Neuronal stem cell (in vitro differentiated cells): ENCODE data around the gene MACROD2.
"Not testable (repeated sequence)": the region's sequence is repeated elsewhere in the genome, so short reads cannot be mapped to it uniquely, and the experiment has no call there.

Experiments used
- DNase-seq: peaks from one replicate; pipeline ENCODE4 v3.0.0-alpha.2; 2013; ENCODE audit warnings: low spot score
- H2AFZ ChIP-seq: one replicate; pipeline ENCODE4 v1.6.1; 2013; ENCODE audit warnings: mild to moderate bottlenecking, low read length, inconsistent platforms
- H2AK5ac ChIP-seq: 2 replicates; pipeline ENCODE4 v1.6.1; 2013; ENCODE audit warnings: low read depth, mild to moderate bottlenecking, inconsistent platforms, low read length, moderate library complexity, mixed read lengths
- H2BK120ac ChIP-seq: 2 replicates; pipeline ENCODE4 v1.6.1; 2013; ENCODE audit warnings: low read depth, mild to moderate bottlenecking, inconsistent platforms, low read length, moderate library complexity, mixed read lengths
- H2BK12ac ChIP-seq: one replicate; pipeline ENCODE4 v1.6.1; 2013; ENCODE audit warnings: low read length, inconsistent platforms
- H2BK15ac ChIP-seq: 2 replicates; pipeline ENCODE4 v1.6.1; 2013; ENCODE audit warnings: mild to moderate bottlenecking, low read length, inconsistent platforms, mixed read lengths
- H2BK5ac ChIP-seq: one replicate; pipeline ENCODE4 v1.6.1; 2013; ENCODE audit warnings: inconsistent platforms, mild to moderate bottlenecking, low read length, moderate library complexity
- H3K14ac ChIP-seq: one replicate; pipeline ENCODE4 v1.6.1; 2013; ENCODE audit warnings: low read length, inconsistent platforms
- H3K18ac ChIP-seq: 2 replicates; pipeline ENCODE4 v1.6.1; 2013; ENCODE audit warnings: low read length, inconsistent platforms
- H3K23ac ChIP-seq: 2 replicates; pipeline ENCODE4 v1.6.1; 2013; ENCODE audit warnings: low read depth, mild to moderate bottlenecking, mixed read lengths, low read length, inconsistent platforms; ENCODE audit not compliant: poor library complexity
- H3K27ac ChIP-seq: replicated peaks from 3 replicates; pipeline ENCODE4 v1.5.1; 2013; ENCODE audit warnings: low read length, inconsistent platforms
- H3K27me3 ChIP-seq, 3 experiments: 2 replicates each; pipeline ENCODE4 v1.6.1; 2013; ENCODE audit warnings: low read length in 3 of 3, mild to moderate bottlenecking in 2 of 3, inconsistent platforms in 1 of 3, low read depth in 1 of 3, mixed read lengths in 1 of 3, moderate library complexity in 1 of 3; ENCODE audit not compliant: control insufficient read depth in 3 of 3, insufficient read depth in 3 of 3
- H3K36me3 ChIP-seq, 2 donors: replicated peaks in 1 of 2; 2 replicates each; pipeline ENCODE4 v1.6.1; 2013; ENCODE audit warnings: low read length in 2 of 2; ENCODE audit not compliant: control insufficient read depth in 2 of 2, insufficient read depth in 2 of 2
- H3K4ac ChIP-seq: 2 replicates; pipeline ENCODE4 v1.6.1; 2013; ENCODE audit warnings: inconsistent platforms, mild to moderate bottlenecking, low read length, moderate library complexity
- H3K4me1 ChIP-seq, 2 donors: 1 replicate in 1 of 2; 2 replicates in 1 of 2; pipeline ENCODE4 v1.6.1; 2013; ENCODE audit warnings: low read length in 2 of 2, low read depth in 1 of 2; ENCODE audit not compliant: control insufficient read depth in 2 of 2, insufficient read depth in 1 of 2
- H3K4me2 ChIP-seq: one replicate; pipeline ENCODE4 v1.6.1; 2013; ENCODE audit warnings: mild to moderate bottlenecking, low read length, inconsistent platforms; ENCODE audit not compliant: insufficient read depth, poor library complexity, severe bottlenecking
- H3K4me3 ChIP-seq, 2 donors: 2 replicates each; pipeline ENCODE4 v1.5.1; 2013; ENCODE audit warnings: low read length in 2 of 2, mild to moderate bottlenecking in 2 of 2, inconsistent platforms in 1 of 2, moderate library complexity in 1 of 2
- H3K79me1 ChIP-seq: one replicate; pipeline ENCODE4 v1.6.1; 2013; ENCODE audit warnings: low read depth, mild to moderate bottlenecking, inconsistent platforms, low read length, moderate library complexity
- H3K9ac ChIP-seq: one replicate; pipeline ENCODE4 v1.6.1; 2013; ENCODE audit warnings: mild to moderate bottlenecking, low read depth, low read length, inconsistent platforms; ENCODE audit not compliant: poor library complexity
- H3K9me3 ChIP-seq, 2 donors: replicated peaks in 1 of 2; 2 replicates each; pipeline versions ENCODE3 to v1.6.1; 2013; ENCODE audit warnings: low read length in 2 of 2, mild to moderate bottlenecking in 2 of 2, inconsistent platforms in 1 of 2, low read depth in 1 of 2, mixed read lengths in 1 of 2, moderate library complexity in 1 of 2; ENCODE audit not compliant: control insufficient read depth in 2 of 2, insufficient read depth in 1 of 2
- H4K8ac ChIP-seq: one replicate; pipeline ENCODE4 v1.6.1; 2013; ENCODE audit warnings: low read depth, mild to moderate bottlenecking, inconsistent platforms, low read length, moderate library complexity
- H4K91ac ChIP-seq: one replicate; pipeline ENCODE4 v1.6.1; 2013; ENCODE audit warnings: low read length, low read depth, mild to moderate bottlenecking, inconsistent platforms; ENCODE audit not compliant: poor library complexity
- WGBS, 2 donors: extraction: QIAGEN DNeasy Blood & Tissue Kit; methylation state at CpG; one replicate each; pipeline ENCODE4 v1.1.7; 2013; ENCODE audit warnings: missing lambda C conversion rate in 2 of 2, mixed read lengths in 1 of 2; ENCODE audit not compliant: insufficient read length in 2 of 2, insufficient replicate concordance in 1 of 2; ENCODE audit errors: extremely low coverage in 2 of 2; 5-methylcytosine and 5-hydroxymethylcytosine counted together

Gene MACROD2

DNA sequence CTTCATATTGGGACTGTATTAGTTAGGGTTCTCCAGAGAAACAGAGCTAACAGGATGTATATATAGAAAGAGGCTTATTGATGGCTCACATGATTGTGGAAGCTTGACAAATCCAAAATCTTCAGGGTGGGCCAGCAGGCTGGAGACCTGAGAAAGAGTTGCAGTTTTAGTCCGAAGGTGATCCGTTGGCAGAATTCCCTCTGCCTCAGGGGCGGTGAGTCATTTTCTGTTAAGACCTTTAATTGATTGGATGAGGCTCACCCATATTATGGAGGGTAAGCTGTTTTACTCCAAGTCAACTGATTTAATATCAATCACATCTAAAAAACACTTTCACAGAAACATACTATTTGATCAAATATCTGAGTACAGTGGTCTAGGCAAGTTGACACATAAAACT, 228.5 kb downstream of the MACROD2 start:
- Histone ChIP-seq H2BK5ac (no peak overlapping the region), H2BK12ac (no peak overlapping the region), H3K36me3 (no peaks in the 10 kb centered on the region), H3K4me2 (no peak overlapping the region), H3K27me3 (no peaks in the 10 kb centered on the region), H3K18ac (no peak overlapping the region), H4K91ac (no peak overlapping the region), H4K8ac (no peak overlapping the region), H3K9ac (no peak overlapping the region), H2BK15ac (no peak overlapping the region), H3K23ac (no peak overlapping the region), H2AFZ (no peak overlapping the region), H3K9me3 (peaks cover 0 to 3% of the 10 kb centered on the region in 2 donors), H2BK120ac (no peak overlapping the region), H2AK5ac (no peak overlapping the region), H3K4ac (no peak overlapping the region), H3K4me1 (no peaks in the 10 kb centered on the region), H3K27ac (no peak overlapping the region), H3K4me3 (no peak overlapping the region), H3K14ac (no peak overlapping the region), H3K79me1 (no peaks in the 10 kb centered on the region)
- DNase-seq = no peak
- WGBS, 2 donors = no CpG with 5 or more reads among the region's 3 CpGs

GRCh38 chr20:14226051-14227049, 231.0 kb downstream of the MACROD2 start:
- H3K27me3 ChIP-seq, H3K14ac ChIP-seq, H2AFZ ChIP-seq, H4K8ac ChIP-seq, H4K91ac ChIP-seq, H3K36me3 ChIP-seq, H3K4me3 ChIP-seq, H3K18ac ChIP-seq, H3K79me1 ChIP-seq, H2BK15ac ChIP-seq, H3K4me2 ChIP-seq, H3K23ac ChIP-seq, H3K27ac ChIP-seq, H3K9me3 ChIP-seq, H2BK5ac ChIP-seq, DNase-seq, H3K9ac ChIP-seq, H3K4ac ChIP-seq, H2BK120ac ChIP-seq, H2BK12ac ChIP-seq, H2AK5ac ChIP-seq, H3K4me1 ChIP-seq: not testable (repeated sequence)
- no CpG with 5 or more reads among the region's 53 CpGs for WGBS, 2 donors

- no peak overlapping the region for H3K14ac ChIP-seq
- H2AFZ ChIP-seq = no peak overlapping the region
- no peak overlapping the region for H2BK15ac ChIP-seq
- no peaks in the 10 kb centered on the region for H3K36me3 ChIP-seq
- WGBS, 2 donors = no CpG with 5 or more reads among the region's 2 CpGs
- no peak overlapping the region for H3K18ac ChIP-seq
- H3K4ac ChIP-seq = no peak overlapping the region
- H2AK5ac ChIP-seq = no peak overlapping the region
- no peaks in the 10 kb centered on the region for H3K9me3 ChIP-seq
- no peak overlapping the region for H3K9ac ChIP-seq
- no peaks in the 10 kb centered on the region for H3K4me1 ChIP-seq
- no peak overlapping the region for H4K8ac ChIP-seq
- no peak overlapping the region for H3K27ac ChIP-seq
- no peaks in the 10 kb centered on the region for H3K79me1 ChIP-seq
- H3K4me2 ChIP-seq = no peak overlapping the region
- DNase-seq = no peak
- H3K4me3 ChIP-seq = no peak overlapping the region
- no peak overlapping the region for H3K23ac ChIP-seq
- no peaks in the 10 kb centered on the region for H3K27me3 ChIP-seq
- no peak overlapping the region for H2BK5ac ChIP-seq
- no peak overlapping the region for H2BK12ac ChIP-seq
- H4K91ac ChIP-seq = no peak overlapping the region
- H2BK120ac ChIP-seq = no peak overlapping the region
Observed at GRCh38 chr20:14232650-14233049, 237.3 kb downstream of the MACROD2 start.

DNA sequence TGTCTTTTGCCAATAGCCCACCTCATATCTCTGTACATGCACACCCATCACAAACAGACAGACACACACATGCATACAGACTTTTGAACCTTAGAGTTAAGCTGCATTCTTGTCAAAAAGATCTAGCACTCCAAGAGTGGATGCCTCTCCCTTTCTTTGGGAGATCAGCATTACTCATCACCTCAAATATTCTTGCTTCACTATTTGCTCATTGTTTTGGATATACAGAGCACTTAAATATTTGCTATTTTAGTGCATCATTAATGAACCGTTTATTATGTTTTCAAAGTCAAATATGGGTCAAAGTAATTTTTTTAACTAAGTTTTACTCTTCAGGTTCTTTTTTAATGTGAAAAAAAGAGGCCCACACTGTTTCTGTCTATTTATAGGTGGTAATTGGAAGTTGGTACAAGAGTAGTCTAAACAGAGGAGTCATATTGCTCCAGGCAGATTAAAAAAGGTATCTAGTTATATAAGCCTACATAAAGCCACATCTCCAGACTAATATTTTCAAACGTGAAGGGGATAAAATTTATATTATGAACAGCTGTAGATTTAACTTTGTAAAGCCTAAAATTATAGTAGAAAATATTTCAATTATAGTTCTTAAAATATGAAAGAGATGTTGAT, 239.5 kb downstream of the MACROD2 start:
- DNase-seq = no peak
- no peak overlapping the region for H3K4me2 ChIP-seq
- WGBS, 2 donors = no CpG with 5 or more reads among the region's 2 CpGs
- no peaks in the 10 kb centered on the region for H3K36me3 ChIP-seq
- no peaks in the 10 kb centered on the region for H3K79me1 ChIP-seq
- no peak overlapping the region for H3K27ac ChIP-seq
- H3K23ac ChIP-seq = no peak overlapping the region
- no peak overlapping the region for H3K4ac ChIP-seq
- H3K27me3 ChIP-seq = no peaks in the 10 kb centered on the region
- H3K9ac ChIP-seq = no peak overlapping the region
- H4K91ac ChIP-seq = no peak overlapping the region
- H3K18ac ChIP-seq = no peak overlapping the region
- no peak overlapping the region for H3K4me3 ChIP-seq
- no peak overlapping the region for H2AFZ ChIP-seq
- H4K8ac ChIP-seq = no peak overlapping the region
- H2BK15ac ChIP-seq = no peak overlapping the region
- H3K14ac ChIP-seq = no peak overlapping the region
- no peak overlapping the region for H2AK5ac ChIP-seq
- H3K9me3 ChIP-seq = no peaks in the 10 kb centered on the region
- H2BK5ac ChIP-seq = no peak overlapping the region
- H2BK12ac ChIP-seq = no peak overlapping the region
- no peaks in the 10 kb centered on the region for H3K4me1 ChIP-seq
- no peak overlapping the region for H2BK120ac ChIP-seq
